T-helper 1 cell treated with Interleukin-12 subunit alpha and Interleukin-12 subunit beta and Interleukin-4 antibody, amounts not matched to agents 30 μg/mL and 1 μg/mL, for 36 hours (primary cell): Measurements from ENCODE around the gene MRPS6.

ENCODE experiments used
- H3K27ac Mint-ChIP-seq: one replicate; pipeline ENCODE4 v1.8.0; 2021; ENCODE audit warnings: mild to moderate bottlenecking, mixed read lengths
- H3K27me3 Mint-ChIP-seq: one replicate; pipeline ENCODE4 v1.8.0; 2021; ENCODE audit warnings: low read depth, mixed read lengths
- H3K36me3 Mint-ChIP-seq: one replicate; pipeline ENCODE4 v1.8.0; 2021; ENCODE audit warnings: low read depth, mixed read lengths
- H3K4me1 Mint-ChIP-seq: one replicate; pipeline ENCODE4 v1.8.0; 2021; ENCODE audit warnings: low read depth, mixed read lengths
- H3K4me3 Mint-ChIP-seq: one replicate; pipeline ENCODE4 v1.8.0; 2021; ENCODE audit warnings: mild to moderate bottlenecking, moderate library complexity, mixed read lengths
- H3K9me3 Mint-ChIP-seq: one replicate; pipeline ENCODE4 v1.8.0; 2021; ENCODE audit warnings: mixed read lengths

MRPS6 gene

GRCh38 chr21:34128674-34129038, 55.3 kb downstream of the MRPS6 start:
- H3K27ac Mint-ChIP-seq, result peak overlapping the region; percentile 87
- H3K27me3 Mint-ChIP-seq, result no peaks in the 10 kb centered on the region
- peaks cover 6% of the 10 kb centered on the region for H3K9me3 Mint-ChIP-seq
- peak overlapping the region; percentile 61 for H3K4me3 Mint-ChIP-seq
- H3K36me3 Mint-ChIP-seq, result peaks cover 68% of the 10 kb centered on the region
- H3K4me1 Mint-ChIP-seq, result peaks cover 72% of the 10 kb centered on the region

- H3K9me3 Mint-ChIP-seq, result peaks cover 6% of the 10 kb centered on the region
- H3K4me1 Mint-ChIP-seq, result peaks cover 72% of the 10 kb centered on the region
- H3K4me3 Mint-ChIP-seq, result peak overlapping the region; percentile 61
- H3K27ac Mint-ChIP-seq, result peak overlapping the region; percentile 87
- H3K27me3 Mint-ChIP-seq, result no peaks in the 10 kb centered on the region
- peaks cover 66% of the 10 kb centered on the region for H3K36me3 Mint-ChIP-seq
These were observed 55.9 kb downstream of the MRPS6 start for GRCh38 chr21:34129039-34129891.

- H3K9me3 Mint-ChIP-seq, result no peaks in the 10 kb centered on the region
- H3K27ac Mint-ChIP-seq, result peak overlapping the region; percentile 87
- peaks cover 65% of the 10 kb centered on the region for H3K36me3 Mint-ChIP-seq
- H3K27me3 Mint-ChIP-seq, result no peaks in the 10 kb centered on the region
- H3K4me1 Mint-ChIP-seq, result peaks cover 74% of the 10 kb centered on the region
- peak overlapping the region; percentile 63 for H3K4me3 Mint-ChIP-seq
These were observed 56.7 kb downstream of the MRPS6 start for GRCh38 chr21:34129901-34130715.

- H3K27ac Mint-ChIP-seq, result peak overlapping the region; percentile 87
- H3K36me3 Mint-ChIP-seq, result peaks cover 64% of the 10 kb centered on the region
- peak overlapping the region; percentile 63 for H3K4me3 Mint-ChIP-seq
- H3K9me3 Mint-ChIP-seq, result no peaks in the 10 kb centered on the region
- H3K27me3 Mint-ChIP-seq, result no peaks in the 10 kb centered on the region
- H3K4me1 Mint-ChIP-seq, result peaks cover 74% of the 10 kb centered on the region
These were observed 57.3 kb downstream of the MRPS6 start for GRCh38 chr21:34130716-34130985.

GRCh38 chr21:34131586-34131985, 58.2 kb downstream of the MRPS6 start:
- Mint-ChIP-seq H3K9me3 (no peaks in the 10 kb centered on the region), H3K27ac (peak overlapping the region; percentile 87), H3K36me3 (peaks cover 59% of the 10 kb centered on the region), H3K4me1 (peaks cover 66% of the 10 kb centered on the region), H3K4me3 (peak overlapping the region; percentile 9), H3K27me3 (no peaks in the 10 kb centered on the region)

GRCh38 chr21:34132202-34132601, 58.8 kb downstream of the MRPS6 start:
- no peaks in the 10 kb centered on the region for H3K27me3 Mint-ChIP-seq
- H3K36me3 Mint-ChIP-seq, result peaks cover 62% of the 10 kb centered on the region
- H3K4me3 Mint-ChIP-seq, result no peak overlapping the region
- H3K27ac Mint-ChIP-seq, result peak overlapping the region; percentile 78
- H3K4me1 Mint-ChIP-seq, result peaks cover 69% of the 10 kb centered on the region
- H3K9me3 Mint-ChIP-seq, result peaks cover 5% of the 10 kb centered on the region

GRCh38 chr21:34132926-34133325, 59.5 kb downstream of the MRPS6 start:
- Mint-ChIP-seq H3K4me1 (peaks cover 62% of the 10 kb centered on the region), H3K4me3 (peak overlapping the region; percentile 6), H3K27me3 (no peaks in the 10 kb centered on the region), H3K27ac (peak overlapping the region; percentile 78), H3K9me3 (peaks cover 10% of the 10 kb centered on the region), H3K36me3 (peaks cover 63% of the 10 kb centered on the region)

GRCh38 chr21:34133392-34133791, 60.0 kb downstream of the MRPS6 start:
- peak overlapping the region; percentile 78 for H3K27ac Mint-ChIP-seq
- H3K27me3 Mint-ChIP-seq, result no peaks in the 10 kb centered on the region
- H3K9me3 Mint-ChIP-seq, result peaks cover 12% of the 10 kb centered on the region
- H3K4me1 Mint-ChIP-seq, result peaks cover 58% of the 10 kb centered on the region
- peaks cover 65% of the 10 kb centered on the region for H3K36me3 Mint-ChIP-seq
- H3K4me3 Mint-ChIP-seq, result no peak overlapping the region

GRCh38 chr21:34133802-34134201, 60.4 kb downstream of the MRPS6 start:
- Mint-ChIP-seq H3K27ac (peak overlapping the region; percentile 42), H3K4me1 (peaks cover 54% of the 10 kb centered on the region), H3K9me3 (peaks cover 12% of the 10 kb centered on the region), H3K27me3 (no peaks in the 10 kb centered on the region), H3K36me3 (peaks cover 65% of the 10 kb centered on the region), H3K4me3 (no peak overlapping the region)

GRCh38 chr21:34135330-34135729, 62.0 kb downstream of the MRPS6 start:
- Mint-ChIP-seq H3K27ac (no peak overlapping the region), H3K4me1 (peaks cover 44% of the 10 kb centered on the region), H3K27me3 (no peaks in the 10 kb centered on the region), H3K9me3 (peaks cover 12% of the 10 kb centered on the region), H3K4me3 (no peak overlapping the region), H3K36me3 (peaks cover 69% of the 10 kb centered on the region)

GRCh38 chr21:34141373-34141772, 68.0 kb downstream of the MRPS6 start:
- H3K9me3 Mint-ChIP-seq, result peaks cover 17% of the 10 kb centered on the region
- no peaks in the 10 kb centered on the region for H3K27me3 Mint-ChIP-seq
- H3K4me1 Mint-ChIP-seq, result peaks cover 26% of the 10 kb centered on the region
- H3K36me3 Mint-ChIP-seq, result peaks cover 70% of the 10 kb centered on the region
- no peak overlapping the region for H3K4me3 Mint-ChIP-seq
- H3K27ac Mint-ChIP-seq, result no peak overlapping the region

- H3K4me1 Mint-ChIP-seq, result peaks cover 26% of the 10 kb centered on the region
- H3K27ac Mint-ChIP-seq, result no peak overlapping the region
- peaks cover 66% of the 10 kb centered on the region for H3K36me3 Mint-ChIP-seq
- H3K4me3 Mint-ChIP-seq, result no peak overlapping the region
- H3K9me3 Mint-ChIP-seq, result peaks cover 5% of the 10 kb centered on the region
- H3K27me3 Mint-ChIP-seq, result no peaks in the 10 kb centered on the region
These were observed 70.4 kb downstream of the MRPS6 start for GRCh38 chr21:34143685-34144182.

GRCh38 chr21:34144224-34144623, 70.8 kb downstream of the MRPS6 start:
- Mint-ChIP-seq H3K36me3 (peaks cover 64% of the 10 kb centered on the region), H3K4me1 (peaks cover 28% of the 10 kb centered on the region), H3K27ac (no peak overlapping the region), H3K4me3 (no peak overlapping the region), H3K9me3 (peaks cover 5% of the 10 kb centered on the region), H3K27me3 (no peaks in the 10 kb centered on the region)

- Mint-ChIP-seq H3K4me3 (no peak overlapping the region), H3K27me3 (no peaks in the 10 kb centered on the region), H3K4me1 (peaks cover 22% of the 10 kb centered on the region), H3K27ac (peak overlapping the region; percentile 8), H3K36me3 (peaks cover 43% of the 10 kb centered on the region), H3K9me3 (peaks cover 12% of the 10 kb centered on the region)
These were observed 74.5 kb downstream of the MRPS6 start for GRCh38 chr21:34147792-34148418.
